ENCODE results near the gene OTUD4. TPM values are rescaled to one million over a fixed set of nuclear protein-coding genes. Genes with fewer than 3 reads are reported as not detected.

OTUD4 gene
- total RNA-seq, 1 donor from 2014 or later: 17.2 TPM

DNA sequence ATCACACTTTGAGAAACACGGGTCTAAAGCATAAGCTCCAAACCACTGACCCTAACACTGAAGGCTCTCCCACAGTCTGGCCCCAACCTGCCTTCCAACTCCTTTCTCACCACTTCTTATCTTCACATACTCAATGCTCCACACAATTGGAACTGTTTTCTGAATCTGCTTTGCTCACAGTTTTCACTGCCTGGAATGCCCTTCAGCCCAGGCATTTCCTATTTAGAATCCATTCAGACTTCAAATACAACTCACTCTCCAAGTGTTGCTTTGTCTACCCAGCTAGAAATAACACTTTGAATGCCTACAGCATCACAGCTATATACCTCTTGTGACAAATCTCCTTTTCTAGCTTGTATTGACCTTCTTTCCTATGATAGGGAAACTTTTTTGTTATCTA is 10.2 kb downstream of the OTUD4 start:
- no peak overlapping the region for H3K4me3 ChIP-seq (ENCODE audit: low read depth, low read length)
- no peak for DNase-seq (ENCODE audit: low read depth)
- TF ChIP-seq, protein P1, sequence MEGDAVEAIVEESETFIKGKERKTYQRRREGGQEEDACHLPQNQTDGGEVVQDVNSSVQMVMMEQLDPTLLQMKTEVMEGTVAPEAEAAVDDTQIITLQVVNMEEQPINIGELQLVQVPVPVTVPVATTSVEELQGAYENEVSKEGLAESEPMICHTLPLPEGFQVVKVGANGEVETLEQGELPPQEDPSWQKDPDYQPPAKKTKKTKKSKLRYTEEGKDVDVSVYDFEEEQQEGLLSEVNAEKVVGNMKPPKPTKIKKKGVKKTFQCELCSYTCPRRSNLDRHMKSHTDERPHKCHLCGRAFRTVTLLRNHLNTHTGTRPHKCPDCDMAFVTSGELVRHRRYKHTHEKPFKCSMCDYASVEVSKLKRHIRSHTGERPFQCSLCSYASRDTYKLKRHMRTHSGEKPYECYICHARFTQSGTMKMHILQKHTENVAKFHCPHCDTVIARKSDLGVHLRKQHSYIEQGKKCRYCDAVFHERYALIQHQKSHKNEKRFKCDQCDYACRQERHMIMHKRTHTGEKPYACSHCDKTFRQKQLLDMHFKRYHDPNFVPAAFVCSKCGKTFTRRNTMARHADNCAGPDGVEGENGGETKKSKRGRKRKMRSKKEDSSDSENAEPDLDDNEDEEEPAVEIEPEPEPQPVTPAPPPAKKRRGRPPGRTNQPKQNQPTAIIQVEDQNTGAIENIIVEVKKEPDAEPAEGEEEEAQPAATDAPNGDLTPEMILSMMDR (conservative IDR thresholded peaks at IDR 0.05; ENCODE audit: low read depth, low read length): no peak

DNA sequence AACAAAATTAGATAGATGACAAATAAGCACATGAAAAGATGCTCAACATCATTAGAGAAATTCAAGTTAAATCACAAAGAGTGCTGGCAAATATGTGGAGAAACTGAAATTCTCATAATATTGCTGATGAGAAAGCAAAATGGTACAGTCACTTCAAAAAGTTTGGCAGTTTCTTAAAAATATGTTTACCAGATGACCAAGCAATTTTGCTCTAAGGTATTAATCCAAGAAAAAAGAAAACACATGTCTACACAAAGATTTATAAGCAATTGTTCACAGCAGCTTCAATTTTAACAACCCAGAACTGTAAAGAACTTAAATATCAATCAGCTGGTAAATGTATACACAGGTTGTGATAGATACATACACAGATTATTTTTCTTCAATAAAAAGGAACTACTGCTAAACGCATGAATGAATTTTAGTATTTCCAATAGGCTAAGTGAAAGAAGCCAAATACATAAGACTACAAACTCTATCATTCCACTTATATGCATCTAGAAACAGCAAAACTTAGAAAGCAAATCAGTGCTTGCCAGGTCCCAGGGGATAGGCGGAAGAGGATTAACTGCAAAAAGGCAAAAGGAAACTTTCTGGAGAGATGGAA is 11.7 kb downstream of the OTUD4 start:
- TF ChIP-seq, protein P1 (conservative IDR thresholded peaks at IDR 0.05; ENCODE audit: low read depth, low read length): no peak
- H3K4me3 ChIP-seq (ENCODE audit: low read depth, low read length): no peak overlapping the region
- DNase-seq (ENCODE audit: low read depth): no peak

DNA sequence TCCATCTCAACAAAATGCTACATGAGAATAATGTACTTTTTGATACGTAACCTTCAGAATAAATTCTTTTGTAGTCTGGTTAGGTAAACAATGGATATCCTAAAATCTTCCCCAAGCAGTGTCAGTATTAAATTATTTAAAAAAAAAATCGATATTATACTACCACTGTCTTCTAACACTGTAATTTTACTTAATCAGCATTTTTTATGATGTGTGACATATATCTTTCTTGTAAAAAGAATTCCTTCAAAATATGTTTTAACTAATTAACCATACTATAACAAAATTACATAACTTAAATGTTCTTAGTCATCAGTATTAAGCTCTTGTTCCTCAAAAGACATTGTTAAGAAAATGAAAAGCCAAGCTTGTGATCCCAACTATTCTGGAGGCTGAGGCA is 12.5 kb downstream of the OTUD4 start:
- H3K4me3 ChIP-seq (ENCODE audit: low read depth, low read length): no peak overlapping the region

DNA sequence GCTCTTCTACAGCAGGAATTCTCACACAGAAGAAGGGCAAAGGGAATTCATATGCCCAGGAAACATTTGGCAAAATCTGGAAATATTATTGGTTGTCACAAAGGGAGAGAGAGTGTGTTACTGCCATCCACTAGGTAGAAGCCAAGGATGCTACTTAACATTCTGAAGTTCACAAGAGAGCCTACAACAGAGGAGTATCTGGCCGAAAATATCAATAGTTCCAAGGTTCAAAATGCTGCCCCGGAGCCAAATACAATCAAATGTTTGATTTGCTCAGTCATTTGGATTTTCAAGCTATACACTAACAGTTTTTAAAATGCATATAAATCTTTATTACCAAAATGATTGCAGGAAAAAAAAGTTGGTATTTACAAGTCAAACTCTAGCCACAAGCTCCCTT is 18.8 kb downstream of the OTUD4 start:
- DNase-seq (ENCODE audit: low read depth): no peak
- TF ChIP-seq, protein P1 (conservative IDR thresholded peaks at IDR 0.05; ENCODE audit: low read depth, low read length): no peak
- no peak overlapping the region for H3K4me3 ChIP-seq (ENCODE audit: low read depth, low read length)

More for the DNA sequence above, 12.5 kb downstream of the OTUD4 start:
- no peak for DNase-seq (ENCODE audit: low read depth)
- TF ChIP-seq, protein P1 (conservative IDR thresholded peaks at IDR 0.05; ENCODE audit: low read depth, low read length): no peak

DNA sequence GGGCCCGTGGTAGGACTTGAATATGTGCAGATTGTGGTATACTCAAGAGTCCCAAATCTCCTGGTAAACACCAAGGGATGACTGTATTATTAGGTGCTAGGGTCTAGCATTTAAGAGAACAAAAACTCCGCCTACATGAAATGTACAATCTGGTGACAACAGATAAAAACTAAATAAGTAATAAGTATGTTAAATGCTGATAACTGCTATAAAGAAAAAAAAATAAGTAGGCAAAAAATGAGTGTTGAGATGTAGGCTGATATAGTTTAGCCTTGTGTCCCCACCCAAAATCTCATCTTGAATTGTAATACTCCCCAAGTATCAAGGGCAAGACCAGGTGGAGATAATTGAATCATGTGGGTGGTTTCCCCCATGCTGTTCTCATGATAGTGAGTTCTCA is 23.4 kb downstream of the OTUD4 start:
- DNase-seq (ENCODE audit: low read depth): no peak
- TF ChIP-seq, protein P1 (conservative IDR thresholded peaks at IDR 0.05; ENCODE audit: low read depth, low read length): no peak
- H3K4me3 ChIP-seq (ENCODE audit: low read depth, low read length): no peak overlapping the region

DNA sequence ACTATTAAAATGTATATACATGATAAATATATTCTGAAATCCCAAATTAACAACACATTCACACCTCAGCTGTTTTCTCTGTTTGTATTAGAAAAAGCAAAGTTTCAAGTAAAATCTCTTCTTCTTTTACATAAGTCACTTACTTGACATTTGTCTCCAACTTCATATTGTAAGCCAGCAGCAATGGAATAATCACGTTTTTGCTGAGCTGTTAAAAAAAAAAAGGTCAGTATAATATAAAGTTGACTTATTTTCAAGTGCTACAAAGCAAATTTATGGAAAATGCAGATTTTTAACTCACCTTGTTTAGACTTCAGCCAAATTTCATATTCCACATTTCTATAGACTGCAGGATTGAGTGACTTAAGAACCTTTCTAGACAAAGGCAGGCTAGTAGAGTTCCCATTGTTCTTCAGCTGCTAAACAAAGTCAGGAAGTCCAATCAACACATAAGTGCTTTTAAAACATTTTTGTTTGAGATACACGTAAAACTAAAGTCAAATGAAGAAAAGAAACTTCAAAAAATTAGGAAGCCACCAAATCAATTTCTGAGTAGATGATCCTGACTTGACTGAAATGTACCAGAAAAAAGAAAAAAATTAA is 25.0 kb downstream of the OTUD4 start:
- TF ChIP-seq, protein P1 (conservative IDR thresholded peaks at IDR 0.05; ENCODE audit: low read depth, low read length): no peak
- DNase-seq (ENCODE audit: low read depth): no peak
- no peak overlapping the region for H3K4me3 ChIP-seq (ENCODE audit: low read depth, low read length)

DNA sequence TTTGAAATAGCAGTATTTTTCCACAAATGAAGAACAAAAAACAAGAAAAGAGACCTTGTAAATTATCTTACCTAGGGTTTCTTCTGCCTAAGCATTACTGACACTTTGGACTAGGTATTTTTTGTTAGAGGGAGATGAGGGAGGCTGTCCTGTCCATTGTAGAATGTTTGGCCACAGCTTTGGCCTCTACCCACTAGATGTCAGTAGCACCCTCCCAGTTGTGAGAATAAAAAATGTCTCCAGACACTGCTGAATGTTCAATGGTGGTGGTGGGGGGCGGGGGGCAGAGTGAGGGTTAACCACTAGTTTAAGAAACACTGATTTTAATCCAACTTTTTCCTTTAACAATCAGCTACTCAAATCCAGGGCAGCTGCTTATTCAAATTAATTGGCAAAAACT is 25.8 kb downstream of the OTUD4 start:
- TF ChIP-seq, protein P1 (conservative IDR thresholded peaks at IDR 0.05; ENCODE audit: low read depth, low read length): peak; percentile 72
- no peak for DNase-seq (ENCODE audit: low read depth)
- no peak overlapping the region for H3K4me3 ChIP-seq (ENCODE audit: low read depth, low read length)
